HEK293 (cell line): ENCODE results near the gene UNCX.
"Not testable (repeated sequence)": the region's sequence is repeated elsewhere in the genome, so short reads cannot be mapped to it uniquely, and the experiment has no call there.

Experiments
- CTCF ChIA-PET: fragments of 350-600 bp; formaldehyde crosslinking; extraction: SDS; loops from one replicate; lab custom pipeline; 2021; ENCODE audit warnings: antibody characterized with exemption; lab: Yijun Ruan, JAX
- POLR2A ChIA-PET: fragments of 300-600 bp; formaldehyde crosslinking; extraction: SDS; loops from one replicate; lab custom pipeline; 2020; ENCODE audit warnings: antibody characterized with exemption, inconsistent platforms; lab: Yijun Ruan, JAX
- H3K27ac ChIP-seq: fragments of 200-500 bp; sonication (Bioruptor generic); 2 replicates; pipeline ENCODE4 v1.5.1; 2014; ENCODE audit warnings: low read depth, low read length, control low read depth, inconsistent platforms; ENCODE audit errors: extremely low read depth
- H3K36me3 ChIP-seq, 2 experiments: fragments of 200-500 bp in 1 of 2; sonication (Bioruptor generic) in 1 of 2; 1 replicate in 1 of 2; 2 replicates in 1 of 2; pipeline ENCODE4 v1.5.1; 2014 to 2017; ENCODE audit warnings: inconsistent platforms in 2 of 2, low read length in 2 of 2; ENCODE audit not compliant: control insufficient read depth in 2 of 2, insufficient read depth in 1 of 2
- H3K4me1 ChIP-seq: fragments of 200-500 bp; sonication (Bioruptor generic); 2 replicates; pipeline ENCODE4 v1.5.1; 2014; ENCODE audit warnings: mild to moderate bottlenecking, low read length, inconsistent platforms; ENCODE audit not compliant: control insufficient read depth, insufficient read depth
- H3K4me3 ChIP-seq: 2 replicates; pipeline ENCODE4 v1.5.1; 2011; ENCODE audit warnings: low read depth, mild to moderate bottlenecking, control low read depth, low read length, moderate library complexity
- H3K9me3 ChIP-seq: fragments of 200-500 bp; sonication (Bioruptor generic); 2 replicates; pipeline ENCODE4 v1.5.1; 2014; ENCODE audit warnings: low read depth, low read length, inconsistent platforms; ENCODE audit not compliant: control insufficient read depth, insufficient read depth
- BCL11A ChIP-seq: fragments of 450-650 bp; formaldehyde crosslinking; IDR thresholded peaks from 2 replicates; pipeline ENCODE4 v1.5.1; 2016; ENCODE audit warnings: low read depth, missing biosample characterization, missing genetic modification characterization
- GLI2 ChIP-seq: fragments of 450-650 bp; formaldehyde crosslinking; IDR thresholded peaks from 2 replicates; pipeline ENCODE4; 2017; ENCODE audit warnings: missing biosample characterization, missing genetic modification characterization, low read depth, borderline replicate concordance
- KLF7 ChIP-seq: fragments of 450-650 bp; formaldehyde crosslinking; IDR thresholded peaks from 2 replicates; pipeline ENCODE4 v1.5.1; 2016; ENCODE audit warnings: missing biosample characterization, missing genetic modification characterization, borderline replicate concordance
- SETDB1 ChIP-seq: IDR thresholded peaks from one replicate; pipeline ENCODE4 v1.6.1; 2017; ENCODE audit warnings: mild to moderate bottlenecking, low read length, moderate library complexity, mixed read lengths; ENCODE audit not compliant: insufficient read length
- SP2 ChIP-seq: fragments of 450-650 bp; formaldehyde crosslinking; IDR thresholded peaks from 2 replicates; pipeline ENCODE4 v1.5.1; 2016; ENCODE audit warnings: missing biosample characterization, missing genetic modification characterization
- ZBTB1 ChIP-seq: fragments of 450-650 bp; formaldehyde crosslinking; IDR thresholded peaks from 2 replicates; pipeline ENCODE4 v1.5.1; 2016; ENCODE audit warnings: missing biosample characterization, missing genetic modification characterization
- ZNF114 ChIP-seq: fragments of 450-650 bp; formaldehyde crosslinking; IDR thresholded peaks from 2 replicates; pipeline ENCODE4 v1.5.0; 2017; ENCODE audit warnings: missing biosample characterization, missing genetic modification characterization
- ZNF146 ChIP-seq: fragments of 450-650 bp; formaldehyde crosslinking; IDR thresholded peaks from 2 replicates; pipeline ENCODE4 v1.5.1; 2016; ENCODE audit warnings: missing biosample characterization, missing genetic modification characterization
- ZNF174 ChIP-seq: fragments of 450-650 bp; formaldehyde crosslinking; IDR thresholded peaks from 2 replicates; pipeline ENCODE4 v1.5.0; 2017; ENCODE audit warnings: missing biosample characterization, mild to moderate bottlenecking, missing genetic modification characterization
- ZNF2 ChIP-seq: fragments of 450-650 bp; formaldehyde crosslinking; IDR thresholded peaks from 2 replicates; pipeline ENCODE4 v1.5.1; 2016; ENCODE audit warnings: missing biosample characterization, missing genetic modification characterization
- ZNF391 ChIP-seq: fragments of 450-650 bp; formaldehyde crosslinking; IDR thresholded peaks from 2 replicates; pipeline ENCODE4 v1.5.1; 2016; ENCODE audit warnings: low read depth, missing biosample characterization, missing genetic modification characterization, borderline replicate concordance
- ZNF623 ChIP-seq: fragments of 450-650 bp; formaldehyde crosslinking; IDR thresholded peaks from 2 replicates; pipeline ENCODE4 v1.5.1; 2016; ENCODE audit warnings: missing biosample characterization, missing genetic modification characterization
- ZNF664 ChIP-seq: fragments of 450-650 bp; formaldehyde crosslinking; IDR thresholded peaks from 2 replicates; pipeline ENCODE4 v1.5.1; 2016; ENCODE audit warnings: missing biosample characterization, missing genetic modification characterization
- TF ChIP-seq, protein P1 (sequence below): fragments of 450-650 bp; formaldehyde crosslinking; conservative IDR thresholded peaks from 2 replicates; pipeline ENCODE4 v1.5.1; 2016; ENCODE audit warnings: low read depth, missing biosample characterization, missing genetic modification characterization

The UNCX gene

DNA sequence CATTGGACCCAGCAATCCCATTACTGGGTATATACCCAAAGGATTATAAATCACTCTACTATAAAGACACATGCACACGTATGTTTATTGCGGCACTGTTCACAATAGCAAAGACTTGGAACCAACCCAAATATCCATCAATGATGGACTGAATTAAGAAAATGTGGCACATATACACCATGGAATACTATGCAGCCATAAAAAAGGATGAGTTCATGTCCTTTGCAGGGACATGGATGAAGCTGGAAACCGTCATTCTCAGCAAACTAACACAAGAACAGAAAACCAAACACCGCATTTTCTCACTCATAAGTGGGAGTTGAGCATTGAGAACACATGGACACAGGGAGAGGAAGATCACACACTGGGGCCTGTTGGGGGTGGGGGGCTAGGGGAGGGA, 47.2 kb downstream of the UNCX start:
- TF ChIP-seq ZNF146: peak; percentile 82
- TF ChIP-seq, all 188 proteins: peak for 1; not testable (repeated sequence) for 187
- H3K9me3 ChIP-seq, H3K27ac ChIP-seq, H3K36me3 ChIP-seq, POLR2A ChIA-PET, H3K4me3 ChIP-seq, H3K4me1 ChIP-seq, CTCF ChIA-PET: not testable (repeated sequence)

DNA sequence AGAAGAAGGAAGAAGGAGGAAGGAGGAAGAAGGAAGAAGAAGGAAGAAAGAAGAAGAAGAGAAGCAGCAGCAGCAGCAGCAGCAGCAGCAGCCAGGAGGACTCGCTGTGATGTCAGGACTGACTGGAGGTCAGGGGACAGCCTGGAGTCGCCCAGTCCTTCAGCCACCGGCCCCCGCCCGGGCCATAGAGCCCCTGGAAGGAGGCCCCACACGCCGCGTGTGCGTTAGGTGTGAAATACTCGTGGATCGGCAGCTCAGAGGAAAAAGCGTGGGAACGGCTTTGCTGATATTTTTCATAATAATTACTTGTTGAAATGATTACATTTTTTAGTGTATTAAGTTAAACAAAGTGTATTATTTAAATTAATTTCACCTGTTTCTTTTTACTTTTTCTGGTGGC, 48.4 kb downstream of the UNCX start:
- ChIA-PET CTCF (no interaction called here), POLR2A (no interaction called here)
- no peak overlapping the region for H3K4me3 ChIP-seq
- no peaks in the 10 kb centered on the region for H3K4me1 ChIP-seq
- no peaks in the 10 kb centered on the region for H3K36me3 ChIP-seq
- H3K27ac ChIP-seq: no peak overlapping the region
- no peaks in the 10 kb centered on the region for H3K9me3 ChIP-seq
- TF ChIP-seq ZNF664 (tag by site-specific recombination): peak; percentile 39; the same call in 1 of the 2 replicates
- no peak for TF ChIP-seq SETDB1
- no peak for TF ChIP-seq ZNF623 (tag by site-specific recombination)

DNA sequence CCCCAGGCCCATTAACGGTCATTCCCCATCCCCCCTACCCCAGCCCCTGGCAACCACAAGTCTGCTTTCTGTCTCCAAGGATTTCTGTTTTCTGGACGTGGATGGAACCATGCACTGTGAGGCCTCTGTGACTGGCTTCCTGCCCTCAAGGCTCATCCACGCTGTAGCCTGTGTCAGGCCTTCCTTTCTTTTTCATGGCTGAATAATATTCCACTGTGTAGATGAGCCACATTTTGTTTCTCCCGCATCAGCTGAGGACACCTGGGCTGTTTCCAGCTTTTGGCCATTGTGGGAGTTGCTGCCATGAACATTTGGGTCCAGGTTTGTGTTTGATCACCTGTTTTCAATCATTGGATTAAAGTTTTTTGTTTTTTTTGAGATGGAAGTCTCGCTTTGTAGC, 50.0 kb downstream of the UNCX start:
- no peaks in the 10 kb centered on the region for H3K9me3 ChIP-seq
- CTCF ChIA-PET: no interaction called here
- POLR2A ChIA-PET: no interaction called here
- no peak overlapping the region for H3K4me3 ChIP-seq
- H3K36me3 ChIP-seq: no peaks in the 10 kb centered on the region
- no peaks in the 10 kb centered on the region for H3K4me1 ChIP-seq
- TF ChIP-seq SP2 (tag by site-specific recombination) (no peak), ZNF114 (tag by site-specific recombination) (no peak), ZNF146 (peak; percentile 74; the same call in 1 of the 2 replicates), ZNF2 (tag by site-specific recombination) (no peak)
- no peak overlapping the region for H3K27ac ChIP-seq

DNA sequence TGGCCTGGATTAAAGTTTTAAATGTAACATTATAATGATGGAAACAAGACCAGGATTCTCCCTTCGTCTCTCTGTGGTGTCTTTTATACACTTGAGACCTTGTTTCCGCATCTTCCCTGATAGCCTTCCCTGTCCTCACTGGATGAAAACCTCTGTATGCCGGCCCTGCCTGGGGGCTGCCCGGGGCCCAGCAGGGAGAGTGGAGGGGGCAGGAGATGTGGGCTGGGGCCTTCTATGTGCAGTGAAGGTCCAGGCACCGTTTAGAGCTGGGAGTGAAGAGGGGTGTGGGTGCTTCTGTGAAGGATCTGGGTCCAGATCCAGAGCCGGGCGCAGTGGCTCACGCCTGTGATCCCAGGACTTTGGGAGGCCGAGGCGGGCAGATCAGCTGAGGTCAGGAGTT, 50.7 kb downstream of the UNCX start:
- Histone ChIP-seq H3K27ac (no peak overlapping the region), H3K36me3 (no peaks in the 10 kb centered on the region), H3K9me3 (no peaks in the 10 kb centered on the region), H3K4me3 (no peak overlapping the region), H3K4me1 (no peaks in the 10 kb centered on the region)
- CTCF ChIA-PET: no interaction called here
- POLR2A ChIA-PET: no interaction called here
- TF ChIP-seq ZNF174 (tag by site-specific recombination) (no peak), ZBTB1 (tag by site-specific recombination) (no peak), GLI2 (tag by site-specific recombination) (no peak), KLF7 (no peak), ZNF391 (tag by site-specific recombination) (no peak), BCL11A (tag by site-specific recombination) (no peak)
- TF ChIP-seq, protein P1, sequence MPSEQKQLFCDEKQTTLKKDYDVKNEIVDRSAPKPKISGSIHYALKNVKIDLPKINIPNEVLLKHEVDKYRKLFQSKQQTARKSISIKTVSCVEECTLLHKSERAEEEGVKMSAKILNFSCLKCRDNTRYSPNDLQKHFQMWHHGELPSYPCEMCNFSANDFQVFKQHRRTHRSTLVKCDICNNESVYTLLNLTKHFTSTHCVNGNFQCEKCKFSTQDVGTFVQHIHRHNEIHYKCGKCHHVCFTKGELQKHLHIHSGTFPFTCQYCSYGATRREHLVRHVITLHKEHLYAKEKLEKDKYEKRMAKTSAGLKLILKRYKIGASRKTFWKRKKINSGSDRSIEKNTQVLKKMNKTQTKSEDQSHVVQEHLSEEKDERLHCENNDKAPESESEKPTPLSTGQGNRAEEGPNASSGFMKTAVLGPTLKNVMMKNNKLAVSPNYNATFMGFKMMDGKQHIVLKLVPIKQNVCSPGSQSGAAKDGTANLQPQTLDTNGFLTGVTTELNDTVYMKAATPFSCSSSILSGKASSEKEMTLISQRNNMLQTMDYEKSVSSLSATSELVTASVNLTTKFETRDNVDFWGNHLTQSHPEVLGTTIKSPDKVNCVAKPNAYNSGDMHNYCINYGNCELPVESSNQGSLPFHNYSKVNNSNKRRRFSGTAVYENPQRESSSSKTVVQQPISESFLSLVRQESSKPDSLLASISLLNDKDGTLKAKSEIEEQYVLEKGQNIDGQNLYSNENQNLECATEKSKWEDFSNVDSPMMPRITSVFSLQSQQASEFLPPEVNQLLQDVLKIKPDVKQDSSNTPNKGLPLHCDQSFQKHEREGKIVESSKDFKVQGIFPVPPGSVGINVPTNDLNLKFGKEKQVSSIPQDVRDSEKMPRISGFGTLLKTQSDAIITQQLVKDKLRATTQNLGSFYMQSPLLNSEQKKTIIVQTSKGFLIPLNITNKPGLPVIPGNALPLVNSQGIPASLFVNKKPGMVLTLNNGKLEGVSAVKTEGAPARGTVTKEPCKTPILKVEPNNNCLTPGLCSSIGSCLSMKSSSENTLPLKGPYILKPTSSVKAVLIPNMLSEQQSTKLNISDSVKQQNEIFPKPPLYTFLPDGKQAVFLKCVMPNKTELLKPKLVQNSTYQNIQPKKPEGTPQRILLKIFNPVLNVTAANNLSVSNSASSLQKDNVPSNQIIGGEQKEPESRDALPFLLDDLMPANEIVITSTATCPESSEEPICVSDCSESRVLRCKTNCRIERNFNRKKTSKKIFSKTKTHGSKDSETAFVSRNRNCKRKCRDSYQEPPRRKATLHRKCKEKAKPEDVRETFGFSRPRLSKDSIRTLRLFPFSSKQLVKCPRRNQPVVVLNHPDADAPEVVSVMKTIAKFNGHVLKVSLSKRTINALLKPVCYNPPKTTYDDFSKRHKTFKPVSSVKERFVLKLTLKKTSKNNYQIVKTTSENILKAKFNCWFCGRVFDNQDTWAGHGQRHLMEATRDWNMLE (tag by site-specific recombination): no peak
